IMR-90 (cell line): Measurements from ENCODE around the gene CTSO. TPM values are rescaled to one million over a fixed set of nuclear protein-coding genes. Genes with fewer than 3 reads are reported as not detected.

Source experiments
- ATAC-seq: fragments of 200-7000 bp; cut with Tn5 transposase; 2 replicates; pipeline ENCODE4 v1.9.1; 2020; ENCODE audit warnings: low read depth, mild to moderate bottlenecking, moderate library complexity
- BruUV-seq: library from RNA; stranded (reverse); fragments of 400-500 nt; replicated peaks from 2 replicates; lab custom pipeline; 2021; lab: Mats Ljungman, UMichigan
- CTCF ChIA-PET: fragments of 300-600 bp; formaldehyde crosslinking; extraction: SDS; loops from one replicate; lab custom pipeline; 2021; ENCODE audit warnings: antibody characterized with exemption; lab: Yijun Ruan, JAX
- POLR2A ChIA-PET: fragments of 300-600 bp; sonication (Branson Sonifier 250); formaldehyde crosslinking; loops from one replicate; lab custom pipeline; 2022; ENCODE audit warnings: antibody characterized with exemption; ENCODE audit not compliant: unreplicated experiment; lab: Charles Lee
- DNase-seq: peaks from one replicate; pipeline ENCODE4 v3.0.0; 2013
- H2AFZ ChIP-seq: replicated peaks from 2 replicates; pipeline ENCODE3; 2013; ENCODE audit warnings: low read length, mild to moderate bottlenecking; ENCODE audit not compliant: poor library complexity
- H2AK5ac ChIP-seq: 2 replicates; pipeline ENCODE4 v1.6.1; 2013; ENCODE audit warnings: low read depth, low read length, inconsistent platforms
- H2AK9ac ChIP-seq: replicated peaks from 2 replicates; pipeline ENCODE3; 2013; ENCODE audit warnings: mild to moderate bottlenecking, low read depth, low read length, moderate library complexity; ENCODE audit not compliant: poor library complexity
- H2BK120ac ChIP-seq: 2 replicates; pipeline ENCODE4 v1.6.1; 2013; ENCODE audit warnings: low read depth, low read length, inconsistent platforms
- H2BK15ac ChIP-seq: 3 replicates; pipeline ENCODE4 v1.6.1; 2013; ENCODE audit warnings: low read depth, low read length, inconsistent platforms
- H2BK20ac ChIP-seq: 2 replicates; pipeline ENCODE4 v1.6.1; 2013; ENCODE audit warnings: low read depth, mild to moderate bottlenecking, inconsistent platforms, low read length, moderate library complexity
- H2BK5ac ChIP-seq: 2 replicates; pipeline ENCODE4 v1.6.1; 2013; ENCODE audit warnings: mild to moderate bottlenecking, low read depth, low read length, inconsistent platforms; ENCODE audit not compliant: poor library complexity, severe bottlenecking
- H3K14ac ChIP-seq: replicated peaks from 2 replicates; pipeline ENCODE4 v1.6.1; 2013; ENCODE audit warnings: low read depth, low read length, inconsistent platforms
- H3K18ac ChIP-seq: 2 replicates; pipeline ENCODE4 v1.6.1; 2013; ENCODE audit warnings: low read depth, low read length, control low read depth
- H3K23ac ChIP-seq: 2 replicates; pipeline ENCODE4 v1.6.1; 2013; ENCODE audit warnings: low read depth, low read length, inconsistent platforms
- H3K27ac ChIP-seq: 2 replicates; pipeline ENCODE4 v1.5.1; 2013; ENCODE audit warnings: mild to moderate bottlenecking, control low read depth, low read length; ENCODE audit not compliant: insufficient read depth
- H3K27me3 ChIP-seq: 2 replicates; pipeline ENCODE4 v1.6.1; 2013; ENCODE audit warnings: low read length; ENCODE audit not compliant: control insufficient read depth, insufficient read depth
- H3K36me3 ChIP-seq: 2 replicates; pipeline ENCODE4 v1.6.1; 2013; ENCODE audit warnings: low read length, mixed read lengths; ENCODE audit not compliant: control insufficient read depth, insufficient read depth
- H3K4ac ChIP-seq: 2 replicates; pipeline ENCODE4 v1.6.1; 2013; ENCODE audit warnings: low read depth, low read length, inconsistent platforms
- H3K4me1 ChIP-seq: 2 replicates; pipeline ENCODE4 v1.6.1; 2013; ENCODE audit warnings: low read length, mixed read lengths; ENCODE audit not compliant: control insufficient read depth, insufficient read depth
- H3K4me2 ChIP-seq: 2 replicates; pipeline ENCODE4 v1.6.1; 2013; ENCODE audit warnings: low read depth, mild to moderate bottlenecking, control low read depth, low read length, moderate library complexity
- H3K4me3 ChIP-seq: 2 replicates; pipeline ENCODE4 v1.5.1; 2013; ENCODE audit warnings: low read depth, mild to moderate bottlenecking, control low read depth, low read length, moderate library complexity; ENCODE audit not compliant: insufficient read depth
- H3K56ac ChIP-seq: 2 replicates; pipeline ENCODE4 v1.6.1; 2013; ENCODE audit warnings: low read length, inconsistent platforms; ENCODE audit not compliant: insufficient read depth; ENCODE audit errors: extremely low read depth
- H3K79me1 ChIP-seq, 2 experiments: 2 replicates each; pipeline ENCODE4 v1.6.1; 2013; ENCODE audit warnings: low read length in 2 of 2, inconsistent platforms in 1 of 2, low read depth in 1 of 2
- H3K9ac ChIP-seq: 2 replicates; pipeline ENCODE4 v1.6.1; 2013; ENCODE audit warnings: low read depth, low read length, control low read depth
- H3K9me1 ChIP-seq: 2 replicates; pipeline ENCODE4 v1.6.1; 2013; ENCODE audit warnings: low read length, inconsistent platforms; ENCODE audit not compliant: insufficient read depth
- H3K9me3 ChIP-seq: 2 replicates; pipeline ENCODE4 v1.6.1; 2013; ENCODE audit warnings: low read length; ENCODE audit not compliant: control insufficient read depth, insufficient read depth
- H4K20me1 ChIP-seq: 2 replicates; pipeline ENCODE4 v1.6.1; 2013; ENCODE audit warnings: low read length, inconsistent platforms; ENCODE audit not compliant: insufficient read depth
- H4K5ac ChIP-seq: 2 replicates; pipeline ENCODE4 v1.6.1; 2013; ENCODE audit warnings: mild to moderate bottlenecking, low read depth, low read length, control low read depth
- H4K8ac ChIP-seq, 2 experiments: 2 replicates each; pipeline ENCODE4 v1.6.1; 2013; ENCODE audit warnings: low read depth in 2 of 2, low read length in 2 of 2, control low read depth in 1 of 2, inconsistent platforms in 1 of 2
- H4K91ac ChIP-seq: 2 replicates; pipeline ENCODE4 v1.6.1; 2013; ENCODE audit warnings: low read depth, low read length, inconsistent platforms; ENCODE audit not compliant: insufficient read depth
- CTCF ChIP-seq: conservative IDR thresholded peaks from 2 replicates; pipeline ENCODE4 v1.5.1; 2012; ENCODE audit warnings: mild to moderate bottlenecking, low read depth, low read length, improper control_type of control experiment
- ELK1 ChIP-seq: fragments of 150-350 bp; IDR thresholded peaks from 2 replicates; pipeline ENCODE4 v1.6.1; 2016; ENCODE audit warnings: low read depth, mild to moderate bottlenecking, low read length, moderate library complexity, borderline replicate concordance
- FOS ChIP-seq: fragments of 150-350 bp; IDR thresholded peaks from 2 replicates; pipeline ENCODE4 v1.6.1; 2016; ENCODE audit warnings: low read depth, low read length
- MAFK ChIP-seq: IDR thresholded peaks from 2 replicates; pipeline ENCODE4 v1.6.1; 2012; ENCODE audit warnings: low read depth, low read length, improper control_type of control experiment
- MAZ ChIP-seq: IDR thresholded peaks from 2 replicates; pipeline ENCODE4 v1.6.1; 2012; ENCODE audit warnings: low read depth, mild to moderate bottlenecking, low read length, improper control_type of control experiment, moderate library complexity, borderline replicate concordance
- POLR2A ChIP-seq: IDR thresholded peaks from 2 replicates; pipeline ENCODE4 v1.6.1; 2012; ENCODE audit warnings: mild to moderate bottlenecking, low read depth, low read length
- WGBS, 2 experiments: methylation state at CpG; one replicate each; pipeline versions ENCODE4 v1.1.5 to v1.1.7; 2013; ENCODE audit warnings: missing lambda C conversion rate in 2 of 2; ENCODE audit not compliant: insufficient read length in 1 of 2; ENCODE audit errors: extremely low coverage in 2 of 2; 5-methylcytosine and 5-hydroxymethylcytosine counted together
- dilution Hi-C: fragments of 300-500 bp; cut with HindIII; formaldehyde crosslinking; loops from one replicate; pipeline ENCODE4 v1.14.3; 2018; ENCODE audit warnings: low sequenced_read_pairs; ENCODE audit not compliant: unreplicated experiment
- in situ Hi-C: fragments of 300-500 bp; cut with MboI; formaldehyde crosslinking; loops from 3 replicates; pipeline ENCODE4 v1.14.3; 2019; ENCODE audit warnings: low sequenced_read_pairs, inconsistent platforms, mixed read lengths
- intact Hi-C: fragments of 100-400 bp; cut with micrococcal nuclease; formaldehyde crosslinking; loops from 2 replicates; pipeline ENCODE4 v1.10.0; 2022
- polyA plus RNA-seq, 3 experiments: library from polyadenylated mRNA; depleted of rRNA; stranded (reverse); fragments of >200 nt; gene quantifications; 2 replicates each; pipeline ENCODE4 v1.2.3, GENCODE V29; 2012; ENCODE audit warnings: low replicate concordance in 1 of 3
- total RNA-seq: library from RNA; depleted of rRNA; stranded (reverse); fragments of >200 nt; gene quantifications from 2 replicates; pipeline ENCODE4 v1.2.3, GENCODE V29; 2012

The CTSO gene
- total and polyA plus RNA-seq, 2 of the 4 experiments (the other 2 are of a cell fraction): 2.9 to 3.9 TPM

GRCh38 chr4:155877971-155878370 is 75.7 kb downstream of the CTSO start:
- H2AK5ac ChIP-seq: no peak overlapping the region
- no peak overlapping the region for H2BK5ac ChIP-seq
- POLR2A ChIA-PET: no interaction called here
- no peak overlapping the region for H3K23ac ChIP-seq
- no peaks in the 10 kb centered on the region for H4K20me1 ChIP-seq
- H3K27ac ChIP-seq: no peak overlapping the region
- H3K56ac ChIP-seq: no peak overlapping the region
- H2BK20ac ChIP-seq: no peak overlapping the region
- H4K5ac ChIP-seq: no peak overlapping the region
- in situ Hi-C loops (no loop called here), intact Hi-C loops (no loop called here), dilution Hi-C loops (no loop called here)
- H3K14ac ChIP-seq: no peak overlapping the region
- H4K8ac ChIP-seq: no peak overlapping the region
- no peak overlapping the region for H3K9ac ChIP-seq
- no peaks in the 10 kb centered on the region for H3K4me1 ChIP-seq
- no peak overlapping the region for H4K91ac ChIP-seq
- no peak overlapping the region for H2BK15ac ChIP-seq
- H3K9me1 ChIP-seq: no peaks in the 10 kb centered on the region
- H3K4ac ChIP-seq: no peak overlapping the region
- TF ChIP-seq FOS: no peak
- TF ChIP-seq CTCF: no peak
- TF ChIP-seq MAZ: no peak
- TF ChIP-seq POLR2A: no peak
- no peak for TF ChIP-seq MAFK
- TF ChIP-seq ELK1: no peak
- DNase-seq (no peak), ATAC-seq (no peak)
- no peak overlapping the region for H2BK120ac ChIP-seq
- H3K27me3 ChIP-seq: no peaks in the 10 kb centered on the region
- CTCF ChIA-PET: no interaction called here
- H3K79me1 ChIP-seq: no peaks in the 10 kb centered on the region
- WGBS, 2 experiments: no CpG with 5 or more reads among the region's 4 CpGs
- H2AFZ ChIP-seq: no peak overlapping the region
- no peak overlapping the region for H3K4me2 ChIP-seq
- H3K4me3 ChIP-seq: no peak overlapping the region
- no peak overlapping the region for H3K18ac ChIP-seq
- no peaks in the 10 kb centered on the region for H3K36me3 ChIP-seq
- H2AK9ac ChIP-seq: no peak overlapping the region
- no peaks in the 10 kb centered on the region for H3K9me3 ChIP-seq
- no TSS peak for BruUV-seq
